ENCODE results near the gene FTO. TPM values are rescaled to one million over a fixed set of nuclear protein-coding genes. Genes with fewer than 3 reads are reported as not detected.

Gene FTO
- polyA plus RNA-seq, 2 of the 4 experiments (the other 2 are of a cell fraction): 48.7 to 101 TPM

DNA sequence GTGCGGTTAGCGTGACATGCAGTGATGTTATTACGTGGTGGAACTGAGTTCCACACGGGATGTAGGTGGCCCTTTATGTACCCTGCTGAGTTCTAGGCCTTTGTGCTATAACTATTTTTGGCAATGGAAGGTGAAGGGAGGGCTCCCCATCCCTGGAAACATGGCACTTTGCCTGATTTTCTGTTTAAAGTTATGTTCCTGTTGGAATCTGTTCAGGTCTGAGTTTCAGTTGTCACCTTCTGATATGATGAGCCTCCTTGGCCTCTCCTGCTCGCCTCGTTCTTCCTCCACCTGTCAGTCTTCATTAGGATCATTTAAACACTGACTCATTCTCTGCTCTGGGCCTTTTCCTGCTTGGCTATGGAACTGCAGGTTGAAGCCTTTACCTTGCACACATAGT is 200.6 kb downstream of the FTO start:
- DNase-seq (ENCODE audit: low read depth in 1 of 2, low spot score in 1 of 2) (no peak), ATAC-seq (no peak), FAIRE-seq (no peak)
- peaks cover 2% of the 10 kb centered on the region for H3K4me1 ChIP-seq
- H3K27ac ChIP-seq: no peak overlapping the region
- POLR2A ChIA-PET: no interaction called here
- TF ChIP-seq HOXB13 (CRISPR knock-in tag; IDR thresholded peaks at IDR 0.05; ENCODE audit: low read depth) (no peak), FOSL2 (IDR thresholded peaks at IDR 0.05) (no peak), FOSL2 (CRISPR knock-in tag; IDR thresholded peaks at IDR 0.05) (no peak), SMC3 (IDR thresholded peaks at IDR 0.05) (no peak), KDM5A (IDR thresholded peaks at IDR 0.05) (no peak), FOXS1 (CRISPR knock-in tag; IDR thresholded peaks at IDR 0.05) (no peak), GATA3 (IDR thresholded peaks at IDR 0.05; ENCODE audit: borderline replicate concordance) (no peak), RNF2 (IDR thresholded peaks at IDR 0.05; ENCODE audit: borderline replicate concordance, low read depth) (no peak), CBX2 (IDR thresholded peaks at IDR 0.05; ENCODE audit: borderline replicate concordance, low read depth) (no peak), RFX5 (IDR thresholded peaks at IDR 0.05) (no peak)
- TF ChIP-seq, protein P1, sequence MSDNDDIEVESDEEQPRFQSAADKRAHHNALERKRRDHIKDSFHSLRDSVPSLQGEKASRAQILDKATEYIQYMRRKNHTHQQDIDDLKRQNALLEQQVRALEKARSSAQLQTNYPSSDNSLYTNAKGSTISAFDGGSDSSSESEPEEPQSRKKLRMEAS (IDR thresholded peaks at IDR 0.05): no peak
- TF ChIP-seq, protein P2, sequence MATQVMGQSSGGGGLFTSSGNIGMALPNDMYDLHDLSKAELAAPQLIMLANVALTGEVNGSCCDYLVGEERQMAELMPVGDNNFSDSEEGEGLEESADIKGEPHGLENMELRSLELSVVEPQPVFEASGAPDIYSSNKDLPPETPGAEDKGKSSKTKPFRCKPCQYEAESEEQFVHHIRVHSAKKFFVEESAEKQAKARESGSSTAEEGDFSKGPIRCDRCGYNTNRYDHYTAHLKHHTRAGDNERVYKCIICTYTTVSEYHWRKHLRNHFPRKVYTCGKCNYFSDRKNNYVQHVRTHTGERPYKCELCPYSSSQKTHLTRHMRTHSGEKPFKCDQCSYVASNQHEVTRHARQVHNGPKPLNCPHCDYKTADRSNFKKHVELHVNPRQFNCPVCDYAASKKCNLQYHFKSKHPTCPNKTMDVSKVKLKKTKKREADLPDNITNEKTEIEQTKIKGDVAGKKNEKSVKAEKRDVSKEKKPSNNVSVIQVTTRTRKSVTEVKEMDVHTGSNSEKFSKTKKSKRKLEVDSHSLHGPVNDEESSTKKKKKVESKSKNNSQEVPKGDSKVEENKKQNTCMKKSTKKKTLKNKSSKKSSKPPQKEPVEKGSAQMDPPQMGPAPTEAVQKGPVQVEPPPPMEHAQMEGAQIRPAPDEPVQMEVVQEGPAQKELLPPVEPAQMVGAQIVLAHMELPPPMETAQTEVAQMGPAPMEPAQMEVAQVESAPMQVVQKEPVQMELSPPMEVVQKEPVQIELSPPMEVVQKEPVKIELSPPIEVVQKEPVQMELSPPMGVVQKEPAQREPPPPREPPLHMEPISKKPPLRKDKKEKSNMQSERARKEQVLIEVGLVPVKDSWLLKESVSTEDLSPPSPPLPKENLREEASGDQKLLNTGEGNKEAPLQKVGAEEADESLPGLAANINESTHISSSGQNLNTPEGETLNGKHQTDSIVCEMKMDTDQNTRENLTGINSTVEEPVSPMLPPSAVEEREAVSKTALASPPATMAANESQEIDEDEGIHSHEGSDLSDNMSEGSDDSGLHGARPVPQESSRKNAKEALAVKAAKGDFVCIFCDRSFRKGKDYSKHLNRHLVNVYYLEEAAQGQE (IDR thresholded peaks at IDR 0.05): no peak
- no peak overlapping the region for H3K4me2 ChIP-seq
- no peaks in the 10 kb centered on the region for H3K9me3 ChIP-seq
- CTCF ChIA-PET: interaction anchor here (1.3 kb wide), 1 partner anchor 131 kb away, joined by 3 read pairs; no protein-coding TSS in a partner anchor
- no peak overlapping the region for H3K4me3 ChIP-seq
- 96% methylated on average over 6 of the region's 6 CpGs for WGBS (ENCODE audit: missing lambda C conversion rate)

- Histone ChIP-seq H3K4me3 (no peak overlapping the region), H3K9me3 (no peaks in the 10 kb centered on the region), H3K27ac (no peak overlapping the region), H3K4me2 (no peak overlapping the region), H3K4me1 (no peaks in the 10 kb centered on the region)
- DNase-seq (ENCODE audit: low read depth in 1 of 2, low spot score in 1 of 2) (no peak), ATAC-seq (no peak), FAIRE-seq (no peak)
- POLR2A ChIA-PET: no interaction called here
- TF ChIP-seq, protein P3, sequence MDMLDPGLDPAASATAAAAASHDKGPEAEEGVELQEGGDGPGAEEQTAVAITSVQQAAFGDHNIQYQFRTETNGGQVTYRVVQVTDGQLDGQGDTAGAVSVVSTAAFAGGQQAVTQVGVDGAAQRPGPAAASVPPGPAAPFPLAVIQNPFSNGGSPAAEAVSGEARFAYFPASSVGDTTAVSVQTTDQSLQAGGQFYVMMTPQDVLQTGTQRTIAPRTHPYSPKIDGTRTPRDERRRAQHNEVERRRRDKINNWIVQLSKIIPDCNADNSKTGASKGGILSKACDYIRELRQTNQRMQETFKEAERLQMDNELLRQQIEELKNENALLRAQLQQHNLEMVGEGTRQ (IDR thresholded peaks at IDR 0.05): no peak
- TF ChIP-seq ESRRA (IDR thresholded peaks at IDR 0.05; ENCODE audit: borderline replicate concordance, low read length) (no peak), SREBF2 (IDR thresholded peaks at IDR 0.05) (no peak), KDM1A (IDR thresholded peaks at IDR 0.05; ENCODE audit: low read depth) (no peak)
- TF ChIP-seq, protein P4, sequence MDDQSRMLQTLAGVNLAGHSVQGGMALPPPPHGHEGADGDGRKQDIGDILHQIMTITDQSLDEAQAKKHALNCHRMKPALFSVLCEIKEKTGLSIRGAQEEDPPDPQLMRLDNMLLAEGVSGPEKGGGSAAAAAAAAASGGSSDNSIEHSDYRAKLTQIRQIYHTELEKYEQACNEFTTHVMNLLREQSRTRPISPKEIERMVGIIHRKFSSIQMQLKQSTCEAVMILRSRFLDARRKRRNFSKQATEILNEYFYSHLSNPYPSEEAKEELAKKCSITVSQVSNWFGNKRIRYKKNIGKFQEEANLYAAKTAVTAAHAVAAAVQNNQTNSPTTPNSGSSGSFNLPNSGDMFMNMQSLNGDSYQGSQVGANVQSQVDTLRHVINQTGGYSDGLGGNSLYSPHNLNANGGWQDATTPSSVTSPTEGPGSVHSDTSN (IDR thresholded peaks at IDR 0.05): no peak
- CTCF ChIA-PET: interaction anchor here (1.3 to 1.5 kb wide), 2 partner anchors 13 to 132 kb away, joined by 3 to 5 read pairs; no protein-coding TSS in a partner anchor
Observed at GRCh38 chr16:53905028-53905427, 201.1 kb downstream of the FTO start.

DNA sequence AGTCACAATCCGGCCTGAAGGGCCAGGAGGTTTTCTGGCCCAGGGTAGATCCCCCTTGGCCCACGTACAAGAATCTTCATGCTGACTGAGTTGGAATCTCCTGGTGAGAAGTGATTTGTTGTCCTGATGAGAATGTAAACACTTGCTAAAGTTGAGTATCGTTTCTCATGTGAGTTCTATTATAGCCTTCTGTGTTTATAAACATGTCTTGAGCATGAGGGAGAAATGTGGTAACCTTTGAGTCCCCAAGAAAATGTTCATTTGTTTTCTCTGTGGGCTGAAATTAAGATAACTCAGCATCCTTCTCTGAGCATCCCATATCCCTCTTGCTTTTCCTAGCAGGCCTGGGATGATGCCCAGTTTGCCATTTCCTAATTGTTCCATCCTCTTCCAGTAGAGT is 204.8 kb downstream of the FTO start:
- ChIA-PET CTCF (no interaction called here), POLR2A (no interaction called here)
- DNase-seq (ENCODE audit: low read depth in 1 of 2, low spot score in 1 of 2) (no peak), ATAC-seq (no peak), FAIRE-seq (no peak)
- Histone ChIP-seq H3K4me1 (peaks cover 26% of the 10 kb centered on the region), H3K4me3 (no peak overlapping the region), H3K4me2 (no peak overlapping the region), H3K9me3 (no peaks in the 10 kb centered on the region), H3K27ac (no peak overlapping the region)
- no peak for TF ChIP-seq BHLHE40 (IDR thresholded peaks at IDR 0.05; ENCODE audit: low read depth, low read length)
- no peak for TF ChIP-seq ELK1 (IDR thresholded peaks at IDR 0.05; ENCODE audit: low read depth, low read length)
- TF ChIP-seq HES2 (IDR thresholded peaks at IDR 0.05): no peak
- TF ChIP-seq CEBPB (IDR thresholded peaks at IDR 0.05): no peak
- no peak for TF ChIP-seq HOXA7 (CRISPR knock-in tag; IDR thresholded peaks at IDR 0.05)
- no peak for TF ChIP-seq ESRRA (IDR thresholded peaks at IDR 0.05; ENCODE audit: borderline replicate concordance, low read length)
- TF ChIP-seq POLR2A (IDR thresholded peaks at IDR 0.05; ENCODE audit: low read length): no peak
- 93% methylated on average over 3 of the region's 3 CpGs for WGBS (ENCODE audit: missing lambda C conversion rate)

Measured in A549 (cell line).